Measurements from ENCODE around the gene ADIPOR1. TPM values are rescaled to one million over a fixed set of nuclear protein-coding genes. Genes with fewer than 3 reads are reported as not detected.

The ADIPOR1 gene
- polyA plus RNA-seq, 1 of the 3 experiments (the other 2 are of a cell fraction) = 82.2 TPM

- WGBS (ENCODE audit: low lambda C conversion rate) = 88% methylated on average over 4 of the region's 4 CpGs
- H3K9me3 ChIP-seq = no peaks in the 10 kb centered on the region
- no peak overlapping the region for H3K9ac ChIP-seq
- ChIA-PET CTCF (interaction anchor here (0.8 to 1.1 kb wide), 3 partner anchors 10 to 519 kb away, joined by 3 read pairs; no protein-coding TSS in a partner anchor), POLR2A (no interaction called here)
- H3F3A ChIP-seq (replicated peaks; ENCODE audit: insufficient read depth) = no peaks in the 10 kb centered on the region
- no peak overlapping the region for H3K4me2 ChIP-seq
- peaks cover 23 to 35% of the 10 kb centered on the region in 2 experiments for H3K36me3 ChIP-seq (replicated peaks in 1 of 2; ENCODE audit: control insufficient read depth in 1 of 2, insufficient read depth in 2 of 2, low read length in 1 of 2)
- TF ChIP-seq TEAD4 (IDR thresholded peaks at IDR 0.05; ENCODE audit: borderline replicate concordance, insufficient read depth) (no peak), CHD2 (IDR thresholded peaks at IDR 0.05; ENCODE audit: low read length, partially characterized antibody) (no peak), YY1 (IDR thresholded peaks at IDR 0.05; ENCODE audit: low read depth) (no peak), MXI1 (IDR thresholded peaks at IDR 0.05; ENCODE audit: low read depth, low read length) (no peak), USF2 (IDR thresholded peaks at IDR 0.05; ENCODE audit: borderline replicate concordance, low read depth, low read length) (no peak), POLR2AphosphoS5 (IDR thresholded peaks at IDR 0.05; ENCODE audit: low read depth, low read length) (no peak), NFIC (IDR thresholded peaks at IDR 0.05; ENCODE audit: borderline replicate concordance) (no peak), REST (IDR thresholded peaks at IDR 0.05; ENCODE audit: low read depth, low read length) (no peak), TAF1 (IDR thresholded peaks at IDR 0.05; ENCODE audit: borderline replicate concordance, low read depth, low read length) (no peak)
- H3K4me1 ChIP-seq (ENCODE audit: control insufficient read depth in 1 of 2, insufficient read depth in 2 of 2, low read depth in 1 of 2, low read length in 1 of 2) = peaks cover 15 to 23% of the 10 kb centered on the region in 2 experiments
- H3K27me3 ChIP-seq (ENCODE audit: insufficient read depth) = no peaks in the 10 kb centered on the region
- DNase-seq = no peak
- H3K4me3 ChIP-seq (ENCODE audit: low read depth in 2 of 2, low read length in 1 of 2) = no peak overlapping the region
- H3K79me2 ChIP-seq (ENCODE audit: insufficient read depth) = peaks cover 82% of the 10 kb centered on the region
- no peak overlapping the region for H2AFZ ChIP-seq (ENCODE audit: low read depth)
- H4K20me1 ChIP-seq (ENCODE audit: insufficient read depth) = peaks cover 49% of the 10 kb centered on the region
- H3K27ac ChIP-seq (ENCODE audit: low read depth in 2 of 2, low read length in 1 of 2) = no peak overlapping the region
- no peaks in the 10 kb centered on the region for H3K9me2 ChIP-seq
Observed at GRCh38 chr1:202952818-202953217, 5.3 kb downstream of the ADIPOR1 start.

GRCh38 chr1:202952099-202952498 is 6.0 kb downstream of the ADIPOR1 start:
- Histone ChIP-seq H3K36me3 (replicated peaks in 1 of 2; ENCODE audit: control insufficient read depth in 1 of 2, insufficient read depth in 2 of 2, low read length in 1 of 2) (peaks cover 27 to 39% of the 10 kb centered on the region in 2 experiments), H2AFZ (ENCODE audit: low read depth) (no peak overlapping the region), H3K4me2 (no peak overlapping the region), H3K4me1 (ENCODE audit: control insufficient read depth in 1 of 2, insufficient read depth in 2 of 2, low read depth in 1 of 2, low read length in 1 of 2) (peaks cover 13 to 19% of the 10 kb centered on the region in 2 experiments), H3K9ac (no peak overlapping the region), H4K20me1 (ENCODE audit: insufficient read depth) (peaks cover 49% of the 10 kb centered on the region), H3F3A (replicated peaks; ENCODE audit: insufficient read depth) (no peaks in the 10 kb centered on the region), H3K27ac (ENCODE audit: low read depth in 2 of 2, low read length in 1 of 2) (no peak overlapping the region; a peak in 1 of 4 replicates), H3K79me2 (ENCODE audit: insufficient read depth) (peaks cover 74% of the 10 kb centered on the region), H3K27me3 (ENCODE audit: insufficient read depth) (no peaks in the 10 kb centered on the region), H3K9me2 (no peaks in the 10 kb centered on the region), H3K9me3 (no peaks in the 10 kb centered on the region), H3K4me3 (ENCODE audit: low read depth in 2 of 2, low read length in 1 of 2) (no peak overlapping the region)
- WGBS (ENCODE audit: low lambda C conversion rate) = 90% methylated on average over 1 of the region's 1 CpG
- no peak for DNase-seq
- CTCF ChIA-PET = interaction anchor here (0.8 to 1.6 kb wide), 6 partner anchors 9 to 519 kb away, joined by 3 to 5 read pairs (median 3); no protein-coding TSS in a partner anchor
- POLR2A ChIA-PET = no interaction called here
- TF ChIP-seq SIN3A (IDR thresholded peaks at IDR 0.05; ENCODE audit: borderline replicate concordance, low read depth, low read length) = no peak
- no peak for TF ChIP-seq REST (IDR thresholded peaks at IDR 0.05; ENCODE audit: low read depth, low read length)
- no peak for TF ChIP-seq JUND (IDR thresholded peaks at IDR 0.05)
- TF ChIP-seq CTCF (IDR thresholded peaks at IDR 0.05) = no peak
- TF ChIP-seq IRF3 (IDR thresholded peaks at IDR 0.05; ENCODE audit: low read depth, low read length) = no peak
- TF ChIP-seq FOXM1 (IDR thresholded peaks at IDR 0.05; ENCODE audit: low read depth) = no peak
- TF ChIP-seq RAD21 (IDR thresholded peaks at IDR 0.05; ENCODE audit: low read length) = no peak
- TF ChIP-seq GABPA (IDR thresholded peaks at IDR 0.05; ENCODE audit: low read depth) = no peak

Data from SK-N-SH (cell line).